H1 (cell line): ENCODE results near the gene MPRIP. TPM values are rescaled to one million over a fixed set of nuclear protein-coding genes. Genes with fewer than 3 reads are reported as not detected.
"Not testable (repeated sequence)": the region's sequence is repeated elsewhere in the genome, so short reads cannot be mapped to it uniquely, and the experiment has no call there.

ENCODE experiments used
- CTCF ChIA-PET: fragments of 300-600 bp; sonication (Branson Sonifier 250); formaldehyde crosslinking; loops from one replicate; lab custom pipeline; 2021; ENCODE audit not compliant: partially characterized antibody; lab: Charles Lee
- POLR2A ChIA-PET: fragments of 300-600 bp; sonication (Branson Sonifier 250); formaldehyde crosslinking; loops from one replicate; lab custom pipeline; 2021; ENCODE audit warnings: inconsistent platforms; ENCODE audit not compliant: partially characterized antibody; lab: Charles Lee
- DNase-seq, 2 experiments: peaks; one replicate each; pipeline versions ENCODE4 v3.0.0 to v3.0.0-alpha.2; 2010 to 2022; ENCODE audit warnings: low spot score in 2 of 2, low read depth in 1 of 2, mixed read lengths in 1 of 2
- FAIRE-seq: peaks from 2 replicates; lab custom pipeline; 2011; peaks lifted over from hg19 to GRCh38; lab: Jason Lieb, UNC
- H2AFZ ChIP-seq: 2 replicates; pipeline ENCODE4 v1.8.1; 2012; ENCODE audit warnings: low read length, inconsistent platforms
- H2AK5ac ChIP-seq: 2 replicates; pipeline ENCODE4 v1.6.1; 2013; ENCODE audit warnings: low read depth, low read length
- H2BK120ac ChIP-seq: replicated peaks from 2 replicates; pipeline ENCODE3; 2013; ENCODE audit warnings: low read depth, low read length, inconsistent platforms
- H2BK12ac ChIP-seq: 2 replicates; pipeline ENCODE4 v1.6.1; 2013; ENCODE audit warnings: low read depth, low read length
- H2BK15ac ChIP-seq: 2 replicates; pipeline ENCODE4 v1.6.1; 2013; ENCODE audit warnings: low read length
- H2BK20ac ChIP-seq: 2 replicates; pipeline ENCODE4 v1.6.1; 2013; ENCODE audit warnings: low read length
- H2BK5ac ChIP-seq: 2 replicates; pipeline ENCODE4 v1.6.1; 2013; ENCODE audit warnings: low read depth, low read length
- H3K14ac ChIP-seq: 2 replicates; pipeline ENCODE4 v1.6.1; 2013; ENCODE audit warnings: inconsistent platforms; ENCODE audit not compliant: insufficient read length
- H3K18ac ChIP-seq: 2 replicates; pipeline ENCODE4 v1.6.1; 2013; ENCODE audit warnings: low read length; ENCODE audit errors: extremely low read depth
- H3K23ac ChIP-seq: 2 replicates; pipeline ENCODE4 v1.6.1; 2013; ENCODE audit warnings: inconsistent platforms; ENCODE audit not compliant: insufficient read length
- H3K23me2 ChIP-seq: 2 replicates; pipeline ENCODE4 v1.6.1; 2013; ENCODE audit warnings: low read depth, low read length
- H3K27ac ChIP-seq: 2 replicates; pipeline ENCODE4 v1.6.1; 2011; ENCODE audit warnings: low read depth, low read length, inconsistent platforms
- H3K27me3 ChIP-seq, 4 experiments: replicated peaks in 1 of 4; 1 replicate in 1 of 4; 2 replicates in 3 of 4; pipeline versions ENCODE4 v1.6.1 to v1.8.1; 2011 to 2013; ENCODE audit warnings: low read length in 3 of 4, mild to moderate bottlenecking in 3 of 4, inconsistent platforms in 2 of 4, mixed read lengths in 2 of 4, moderate library complexity in 1 of 4; ENCODE audit not compliant: control insufficient read depth in 3 of 4, insufficient read depth in 3 of 4; ENCODE audit errors: extremely low read depth in 1 of 4
- H3K36me3 ChIP-seq, 4 experiments: 2 replicates each; pipeline versions ENCODE4 v1.6.1 to v1.8.1; 2011 to 2013; ENCODE audit warnings: mild to moderate bottlenecking in 4 of 4, low read length in 3 of 4, moderate library complexity in 2 of 4, control low read depth in 1 of 4, inconsistent platforms in 1 of 4; ENCODE audit not compliant: insufficient read depth in 4 of 4, control insufficient read depth in 2 of 4
- H3K4ac ChIP-seq: replicated peaks from 2 replicates; pipeline ENCODE3; 2013; ENCODE audit warnings: low read length, low read depth, mixed read lengths, inconsistent platforms; ENCODE audit not compliant: insufficient read length
- H3K4me1 ChIP-seq, 4 experiments: replicated peaks in 1 of 4; 1 replicate in 1 of 4; 2 replicates in 3 of 4; pipeline versions ENCODE4 v1.6.1 to v1.8.1; 2011 to 2013; ENCODE audit warnings: low read length in 3 of 4, inconsistent platforms in 2 of 4, mixed read lengths in 1 of 4; ENCODE audit not compliant: insufficient read depth in 4 of 4, control insufficient read depth in 3 of 4
- H3K4me2 ChIP-seq, 2 experiments: 2 replicates each; pipeline versions ENCODE4 v1.6.1 to v1.8.1; 2011 to 2013; ENCODE audit warnings: low read depth in 2 of 2, low read length in 2 of 2, control low read depth in 1 of 2, inconsistent platforms in 1 of 2, mild to moderate bottlenecking in 1 of 2; ENCODE audit not compliant: insufficient read depth in 1 of 2
- H3K4me3 ChIP-seq, 4 experiments: fragments of 200-600, 300-600 bp in 1 of 4; sonication (generic), shearing (Covaris generic), sonication (Bioruptor Twin) in 1 of 4; 2 replicates each; pipeline versions ENCODE4 v1.5.1 to v1.8.1; 2011 to 2016; ENCODE audit warnings: low read length in 4 of 4, low read depth in 3 of 4, control low read depth in 2 of 4, inconsistent platforms in 2 of 4, mild to moderate bottlenecking in 2 of 4, mixed read lengths in 1 of 4, moderate library complexity in 1 of 4; ENCODE audit not compliant: insufficient read depth in 2 of 4; ENCODE audit errors: extremely low read depth in 1 of 4
- H3K56ac ChIP-seq: replicated peaks from 2 replicates; pipeline ENCODE3; 2013; ENCODE audit warnings: low read depth, mild to moderate bottlenecking, mixed read lengths, low read length, inconsistent platforms; ENCODE audit not compliant: insufficient read length
- H3K79me1 ChIP-seq: 2 replicates; pipeline ENCODE4 v1.6.1; 2013; ENCODE audit warnings: low read depth, low read length, control low read depth
- H3K79me2 ChIP-seq, 2 experiments: 2 replicates each; pipeline versions ENCODE4 v1.6.1 to v1.8.1; 2012 to 2013; ENCODE audit warnings: low read length in 2 of 2, mild to moderate bottlenecking in 2 of 2, inconsistent platforms in 1 of 2; ENCODE audit not compliant: insufficient read depth in 2 of 2, control insufficient read depth in 1 of 2
- H3K9ac ChIP-seq, 4 experiments: replicated peaks in 1 of 4; 1 replicate in 1 of 4; 2 replicates in 3 of 4; pipeline versions ENCODE4 v1.6.1 to v1.8.1; 2011 to 2013; ENCODE audit warnings: low read depth in 3 of 4, low read length in 3 of 4, control low read depth in 2 of 4, mild to moderate bottlenecking in 2 of 4, moderate library complexity in 2 of 4, inconsistent platforms in 1 of 4; ENCODE audit errors: extremely low read depth in 1 of 4
- H3K9me3 ChIP-seq, 2 experiments: 2 replicates each; pipeline versions ENCODE4 v1.6.1 to v1.8.1; 2012 to 2013; ENCODE audit warnings: mild to moderate bottlenecking in 2 of 2, moderate library complexity in 2 of 2, control low read depth in 1 of 2, inconsistent platforms in 1 of 2, low read depth in 1 of 2, low read length in 1 of 2, mixed read lengths in 1 of 2; ENCODE audit not compliant: insufficient read depth in 2 of 2
- H4K20me1 ChIP-seq, 2 experiments: replicated peaks in 1 of 2; 2 replicates each; pipeline versions ENCODE3 to v1.8.1; 2011 to 2013; ENCODE audit warnings: inconsistent platforms in 2 of 2, low read length in 2 of 2, mild to moderate bottlenecking in 1 of 2; ENCODE audit not compliant: insufficient read depth in 2 of 2, control insufficient read depth in 1 of 2
- H4K5ac ChIP-seq: 2 replicates; pipeline ENCODE4 v1.6.1; 2013; ENCODE audit warnings: low read length, low read depth, mixed read lengths, inconsistent platforms; ENCODE audit not compliant: insufficient read length
- H4K8ac ChIP-seq: 2 replicates; pipeline ENCODE4 v1.8.0; 2013; ENCODE audit warnings: mild to moderate bottlenecking, moderate library complexity, low read length, inconsistent platforms; ENCODE audit not compliant: insufficient read depth; ENCODE audit errors: extremely low read depth
- H4K91ac ChIP-seq: replicated peaks from 2 replicates; pipeline ENCODE3; 2013; ENCODE audit warnings: low read length, mixed read lengths, inconsistent platforms; ENCODE audit not compliant: insufficient read length
- WGBS, 2 experiments: shearing (Covaris generic) in 1 of 2; methylation state at CpG; one replicate each; pipeline versions ENCODE4 v1.1.6 to v1.1.7; 2013 to 2015; ENCODE audit warnings: low lambda C conversion rate in 2 of 2, mixed read lengths in 2 of 2, inconsistent platforms in 1 of 2, low coverage in 1 of 2, missing lambda C conversion rate in 1 of 2; ENCODE audit not compliant: insufficient replicate concordance in 2 of 2, insufficient coverage in 1 of 2, insufficient read length in 1 of 2; ENCODE audit errors: extremely low coverage in 1 of 2, missing lambda C conversion rate in 1 of 2; 5-methylcytosine and 5-hydroxymethylcytosine counted together
- polyA plus RNA-seq, 7 experiments: library from polyadenylated mRNA; depleted of rRNA in 3 of 7; stranded (reverse) in 5 of 7; unstranded in 2 of 7; fragments of >200 nt in 5 of 7; fragments of 200-250 nt in 2 of 7; gene quantifications; 1 replicate in 5 of 7; 2 replicates in 1 of 7; 4 replicates in 1 of 7; pipeline versions ENCODE4 v1.2.1 to v1.2.3, GENCODE V29; 2011 to 2013; ENCODE audit warnings: missing spikeins in 2 of 7, mixed read lengths in 2 of 7
- total RNA-seq: library from RNA; stranded (reverse); fragmentation: NEBNext Ultra II Directional; extraction: Animal tissue kit (Norgen Biotek cat#: 25700); gene quantifications from 2 replicates; pipeline ENCODE4 v1.2.1, GENCODE V29; 2021

MPRIP gene
- total and polyA plus RNA-seq, 2 of the 8 experiments (the other 6 are each of a cell fraction or from before 2014, with no cell fraction given), result 48.6 to 146 TPM

DNA sequence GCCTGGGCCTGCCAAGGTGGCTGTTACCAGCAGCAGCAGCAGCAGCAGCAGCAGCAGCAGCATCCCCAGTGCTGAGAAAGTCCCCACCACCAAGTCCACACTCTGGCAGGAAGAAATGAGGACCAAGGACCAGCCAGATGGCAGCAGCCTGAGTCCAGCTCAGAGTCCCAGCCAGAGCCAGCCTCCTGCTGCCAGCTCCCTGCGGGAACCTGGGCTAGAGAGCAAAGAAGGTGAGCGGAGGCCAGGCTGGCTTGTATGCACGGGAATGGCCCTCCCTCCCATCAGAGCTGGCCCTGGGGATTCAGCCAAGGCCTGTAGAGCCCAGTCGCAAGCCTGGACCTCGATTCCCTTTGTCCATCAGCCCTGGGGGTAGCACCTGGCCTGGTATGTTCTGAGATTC lies 94.0 kb downstream of the MPRIP start:
- H3K14ac ChIP-seq, H4K8ac ChIP-seq, H2BK12ac ChIP-seq, H3K56ac ChIP-seq, H2BK15ac ChIP-seq, H4K5ac ChIP-seq, H3K9ac ChIP-seq, H3K4me3 ChIP-seq, H3K79me1 ChIP-seq, DNase-seq, H4K91ac ChIP-seq, H2BK120ac ChIP-seq, H2AK5ac ChIP-seq, H2BK20ac ChIP-seq, H2BK5ac ChIP-seq, H3K9me3 ChIP-seq, H4K20me1 ChIP-seq, POLR2A ChIA-PET, H3K4ac ChIP-seq, H3K27me3 ChIP-seq, H3K18ac ChIP-seq, H3K79me2 ChIP-seq, H3K27ac ChIP-seq, H2AFZ ChIP-seq, FAIRE-seq, H3K4me2 ChIP-seq, H3K23ac ChIP-seq, H3K23me2 ChIP-seq: not testable (repeated sequence)
- Histone ChIP-seq H3K4me1 (peaks cover 0 to 20% (median 5%) of the 10 kb centered on the region in 4 experiments; a peak in 5 of 7 replicates), H3K36me3 (peaks cover 4 to 10% (median 6%) of the 10 kb centered on the region in 4 experiments; a peak in 4 of 8 replicates)
- CTCF ChIA-PET, result interaction anchor here (1.0 to 2.2 kb wide), 5 partner anchors 11 to 28 kb away, joined by 3 to 10 read pairs (median 3); no protein-coding TSS in a partner anchor
- WGBS, 2 experiments, result 82% methylated on average over 5 of the region's 5 CpGs; no CpG with 5 or more reads in 1 of the 2 experiments
